CD4-positive, alpha-beta T cell treated with Interleukin-4 for 4 hours (primary cell): Measurements from ENCODE around the gene CDYL.

Experiments
- DNase-seq: peaks from one replicate; pipeline ENCODE4 v3.0.0-alpha.2; 2020

The CDYL gene

GRCh38 chr6:4774715-4775493 is 1.3 kb upstream of the CDYL start:
- peak; percentile 9 for DNase-seq

GRCh38 chr6:4775494-4776130 is 592 bp upstream of the CDYL start:
- peak; percentile 72 for DNase-seq

DNA sequence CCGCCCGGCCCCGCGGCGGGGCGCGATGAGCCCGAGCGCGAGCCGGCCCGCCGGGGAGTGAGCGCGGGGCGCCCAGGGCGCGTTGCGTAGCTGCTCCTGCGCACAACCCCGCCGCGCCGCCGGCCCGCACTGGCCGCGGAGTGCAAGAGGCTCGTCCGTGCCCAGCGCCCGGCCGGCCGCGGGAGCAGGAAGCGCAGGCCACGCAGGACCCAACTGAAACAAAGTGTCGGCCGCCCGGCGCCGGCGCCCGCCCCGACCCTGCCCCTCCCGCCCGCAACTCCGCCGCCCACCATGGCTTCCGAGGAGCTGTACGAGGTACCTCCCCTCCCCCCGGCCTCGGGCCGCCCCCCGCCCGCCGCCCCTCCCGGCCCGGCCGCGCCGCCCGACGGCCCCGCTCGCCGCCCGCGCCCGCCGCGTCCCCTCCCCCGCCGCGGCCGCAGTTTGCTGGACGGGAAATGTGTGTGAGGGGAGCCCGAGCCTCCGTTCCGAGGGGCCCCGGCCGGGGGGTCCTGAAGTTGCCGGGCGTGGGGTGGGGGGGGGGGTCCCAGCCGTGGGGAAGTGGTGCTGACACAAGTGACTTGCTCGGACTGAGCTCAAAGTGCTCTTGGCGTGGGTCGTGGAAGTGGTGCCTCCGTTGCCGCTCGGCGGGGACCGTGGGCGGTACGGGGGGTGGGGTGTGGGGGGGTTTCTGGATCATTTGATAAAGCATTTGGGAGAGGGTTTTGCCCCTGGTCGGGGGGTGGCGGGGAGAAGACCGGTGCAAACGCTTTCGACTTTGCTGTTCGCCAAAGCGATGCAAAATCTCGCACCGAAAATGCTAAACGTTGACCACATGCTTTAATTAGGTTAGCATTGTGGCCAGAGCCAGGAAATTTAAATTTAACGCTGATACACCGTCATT is 539 bp downstream of the CDYL start:
- peak; percentile 17 for DNase-seq

DNA sequence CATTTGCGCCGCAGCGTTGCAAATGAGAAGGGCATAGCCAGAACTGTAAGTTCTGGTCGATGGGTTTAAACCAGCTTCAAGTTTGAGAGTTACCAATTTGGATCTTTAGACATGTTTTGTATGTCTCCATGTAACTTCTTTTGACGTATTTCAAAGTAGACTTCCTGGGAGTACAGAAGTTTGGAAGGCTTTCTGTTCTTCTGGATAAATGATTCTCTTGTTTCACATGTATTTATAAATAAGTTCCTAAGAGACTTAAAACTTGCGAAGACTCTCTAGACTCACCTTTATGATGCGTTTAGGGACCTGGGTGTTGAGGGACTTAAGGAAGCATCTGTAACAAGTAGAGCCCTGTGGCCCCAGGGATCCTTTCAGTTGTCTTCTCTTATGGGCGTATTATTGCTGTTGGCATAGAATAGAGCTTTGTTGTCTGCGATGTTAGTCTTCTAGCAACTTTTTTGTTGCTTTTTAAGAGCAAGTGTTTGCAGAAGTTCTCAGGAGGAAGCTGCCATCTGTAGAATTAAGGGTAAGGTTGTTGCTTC is 1.3 kb downstream of the CDYL start:
- no peak for DNase-seq

GRCh38 chr6:4778086-4778485 is 1.9 kb downstream of the CDYL start:
- peak; percentile 5 for DNase-seq

DNA sequence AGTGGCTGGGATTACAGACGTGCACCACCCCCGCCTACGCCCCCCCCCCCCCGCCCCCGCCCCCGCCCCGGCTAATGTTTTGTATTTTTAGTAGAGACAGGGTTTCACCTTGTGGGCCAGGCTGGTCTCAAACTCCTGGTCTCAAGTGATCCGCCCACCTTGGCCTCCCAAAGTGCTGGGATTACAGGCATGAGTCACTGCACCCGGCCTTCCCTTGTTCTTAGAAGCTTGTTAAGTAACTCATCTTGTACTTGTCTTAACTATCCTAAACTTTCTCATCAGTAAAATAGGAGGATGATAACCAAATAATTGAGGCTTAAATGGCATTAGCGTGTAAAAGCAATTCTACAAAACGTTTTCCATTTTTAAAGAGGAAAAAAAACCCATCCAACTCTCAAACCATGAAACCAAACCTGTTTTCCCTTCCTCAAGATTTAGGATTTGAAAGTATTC is 4.2 kb downstream of the CDYL start:
- no peak for DNase-seq

- no peak for DNase-seq
These were observed 5.2 kb downstream of the CDYL start for GRCh38 chr6:4781426-4781825.

DNA sequence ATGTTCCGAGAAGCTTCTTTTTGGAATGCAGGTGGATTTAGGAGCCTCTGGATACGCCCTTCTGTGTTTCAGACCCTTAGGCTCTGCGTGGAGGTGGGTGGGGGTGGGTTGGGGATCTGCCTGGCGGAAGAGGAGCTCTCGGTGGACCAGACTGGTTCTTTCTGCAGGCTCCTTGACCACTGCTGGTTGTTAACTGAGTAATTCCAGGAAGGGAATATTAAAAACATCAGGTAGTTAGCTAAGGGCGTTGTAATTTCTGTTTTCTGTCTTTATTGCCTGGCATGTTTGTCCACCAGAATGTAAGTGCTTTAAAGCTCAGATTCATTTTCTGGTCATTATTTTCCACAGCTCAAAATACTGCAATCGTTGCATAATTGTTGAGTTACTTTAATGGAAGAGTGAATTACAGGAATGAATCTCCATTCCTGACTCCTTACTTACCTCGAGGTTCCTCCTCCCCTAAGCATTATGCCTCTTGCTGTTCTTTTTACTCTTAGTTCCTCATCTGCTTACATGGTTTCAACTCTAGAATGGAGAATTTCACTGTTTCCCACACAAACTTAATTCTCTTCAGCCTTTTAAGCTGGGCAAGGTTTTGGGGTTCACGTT is 5.9 kb downstream of the CDYL start:
- no peak for DNase-seq

GRCh38 chr6:4786996-4787395 is 10.8 kb downstream of the CDYL start:
- DNase-seq = no peak

DNA sequence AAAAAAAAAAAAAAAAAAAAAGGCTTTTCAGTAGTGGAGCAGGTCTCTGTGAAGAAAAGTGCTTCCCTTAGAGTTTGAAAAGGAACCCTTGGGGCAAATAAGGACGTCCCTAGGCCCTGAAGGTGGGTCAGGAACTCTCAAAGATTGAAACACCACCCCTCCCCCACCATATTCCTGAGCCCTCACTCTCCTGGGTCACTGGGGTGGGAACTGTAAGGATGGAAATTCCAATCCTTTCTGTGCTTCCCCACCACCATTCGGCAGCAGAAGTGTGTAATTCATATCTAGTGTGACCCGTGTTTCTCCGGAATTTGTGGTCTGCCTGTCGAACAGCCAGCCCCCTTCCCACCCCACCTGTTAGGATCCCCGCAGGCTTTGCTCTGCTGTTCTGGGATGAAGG is 12.3 kb downstream of the CDYL start:
- no peak for DNase-seq

DNA sequence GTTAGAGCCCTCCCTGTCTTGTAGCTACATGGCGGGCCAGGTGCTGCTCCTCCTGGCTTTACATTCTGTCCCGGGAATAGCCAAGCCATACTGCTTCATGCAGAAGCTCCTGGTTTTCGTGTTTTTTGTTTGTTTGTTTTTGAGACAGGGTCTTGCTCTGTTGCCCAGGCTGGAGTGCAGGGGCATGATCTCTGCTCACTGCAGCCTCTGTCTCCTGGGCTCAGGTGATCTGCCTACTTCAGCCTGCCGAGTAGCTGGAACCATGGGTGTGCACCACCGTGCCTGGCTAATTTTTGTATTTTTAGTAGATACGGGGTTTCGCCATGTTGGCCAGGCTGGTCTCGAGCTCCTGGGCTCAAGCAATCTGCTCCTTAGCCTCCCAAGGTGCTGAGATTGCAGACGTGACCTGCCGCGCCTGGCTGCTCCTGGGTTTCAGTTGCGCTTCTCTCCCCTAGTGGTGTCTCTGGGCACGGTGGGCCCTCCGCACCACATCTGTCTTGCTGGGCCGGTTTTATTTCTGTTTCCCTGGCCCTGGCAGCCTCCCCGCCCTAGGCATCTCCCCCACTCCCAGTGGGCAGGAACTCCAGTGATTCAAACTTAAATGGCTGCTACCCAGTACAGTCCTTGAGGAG is 12.9 kb downstream of the CDYL start:
- no peak for DNase-seq

DNA sequence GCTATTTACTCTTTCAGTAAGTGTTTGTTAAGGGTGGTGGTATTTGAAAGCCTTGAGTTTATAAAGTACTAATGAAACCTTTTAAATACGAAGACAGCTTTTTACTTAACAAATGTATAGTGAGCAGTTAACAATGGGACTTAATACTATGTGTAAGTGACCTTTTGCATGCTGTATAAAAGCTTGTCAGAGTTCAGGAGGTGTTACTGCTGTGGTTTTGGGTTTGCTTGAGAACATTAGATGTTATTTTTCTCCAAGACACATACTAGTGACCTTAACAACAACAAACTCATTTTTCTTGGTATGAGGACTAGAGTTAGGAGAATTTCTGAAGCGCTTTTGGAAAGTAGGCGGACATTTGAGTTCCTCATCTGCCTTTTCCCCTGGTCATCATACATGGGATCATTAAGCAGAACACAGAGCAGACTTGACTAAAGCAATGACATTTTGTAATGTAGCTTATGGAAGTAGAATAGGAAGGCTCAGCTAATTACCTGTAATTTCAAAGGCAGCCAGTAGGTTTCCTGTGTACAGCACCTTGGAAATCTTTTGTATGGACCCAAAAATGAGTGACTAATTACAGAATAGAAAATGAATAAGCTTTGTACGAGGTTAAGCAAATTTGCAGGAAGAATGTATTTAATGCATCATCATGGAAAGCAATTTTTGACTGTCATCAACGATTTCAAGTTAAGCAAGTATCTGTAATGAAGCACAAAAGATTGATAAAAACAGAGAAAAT is 14.1 kb downstream of the CDYL start:
- DNase-seq = peak; percentile 18

- no peak for DNase-seq
These were observed 18.0 kb downstream of the CDYL start for GRCh38 chr6:4794140-4794707.

GRCh38 chr6:4797587-4797986 is 21.4 kb downstream of the CDYL start:
- DNase-seq = no peak

DNA sequence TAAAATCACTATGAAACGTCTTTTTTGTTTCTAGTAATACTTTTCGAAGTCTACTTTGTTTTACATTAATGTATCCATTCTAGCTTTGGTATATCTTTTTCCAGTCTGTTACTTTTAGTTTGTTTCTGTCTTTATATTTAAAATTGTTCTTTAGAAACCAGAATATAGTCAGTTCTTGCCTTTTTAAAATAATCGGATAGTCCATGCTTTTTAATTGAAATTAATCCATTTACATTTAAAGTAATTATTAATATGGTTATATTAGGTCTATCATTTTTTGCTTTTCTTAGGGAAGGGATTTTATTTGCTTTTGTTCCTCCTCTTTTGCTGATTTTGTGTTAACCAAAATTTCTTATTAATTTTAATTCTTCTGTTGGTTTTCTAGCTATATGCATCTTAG is 23.7 kb downstream of the CDYL start:
- no peak for DNase-seq

DNA sequence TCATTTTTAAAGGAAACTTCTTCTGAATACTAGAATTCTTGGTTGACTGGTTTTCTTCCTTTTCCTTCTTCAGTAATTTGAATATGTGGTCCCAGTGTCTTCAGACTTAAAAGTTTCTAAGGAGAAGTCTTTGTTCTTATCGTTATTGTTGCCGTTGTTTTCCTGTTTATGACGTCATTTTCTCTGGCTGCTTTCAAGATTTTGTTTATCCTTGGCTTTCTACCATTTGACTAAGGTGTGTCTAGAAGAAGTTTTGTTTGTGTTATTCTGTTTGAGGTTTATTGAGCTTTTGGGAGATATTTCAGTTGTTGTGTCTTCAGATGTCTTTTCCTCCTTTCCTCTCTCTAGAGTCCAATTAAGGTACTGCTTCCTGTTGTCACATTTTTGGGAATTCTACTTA is 24.5 kb downstream of the CDYL start:
- no peak for DNase-seq

DNA sequence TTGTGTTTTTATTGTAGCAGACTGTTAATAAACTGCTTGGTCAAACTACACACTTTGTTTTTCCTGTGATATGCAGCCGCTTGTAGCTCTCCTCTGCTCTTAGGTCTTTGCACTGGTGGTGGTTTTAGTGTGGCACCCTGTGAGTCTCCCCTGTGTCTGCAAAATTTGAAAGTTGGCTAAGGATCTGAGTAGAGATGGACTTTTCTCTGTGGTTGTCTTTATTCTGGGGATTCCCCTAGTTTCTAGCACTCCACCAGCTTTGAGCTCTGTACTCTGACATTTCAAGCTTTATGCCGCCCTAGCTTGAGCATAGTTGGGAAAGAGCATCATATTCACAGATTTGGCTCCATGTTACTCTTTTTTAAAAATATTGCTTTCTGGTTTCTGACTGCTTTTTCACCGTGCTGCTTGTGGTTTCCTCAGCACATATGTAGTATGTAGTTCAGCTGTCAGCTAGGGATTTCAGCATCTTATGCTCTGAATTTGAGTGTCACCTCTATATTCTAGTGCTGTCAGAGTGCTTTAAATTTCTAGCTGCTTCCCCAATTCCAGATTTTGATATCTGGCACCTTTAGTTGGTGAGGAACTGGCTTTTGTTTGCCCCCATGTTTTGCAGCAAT is 25.4 kb downstream of the CDYL start:
- no peak for DNase-seq

DNA sequence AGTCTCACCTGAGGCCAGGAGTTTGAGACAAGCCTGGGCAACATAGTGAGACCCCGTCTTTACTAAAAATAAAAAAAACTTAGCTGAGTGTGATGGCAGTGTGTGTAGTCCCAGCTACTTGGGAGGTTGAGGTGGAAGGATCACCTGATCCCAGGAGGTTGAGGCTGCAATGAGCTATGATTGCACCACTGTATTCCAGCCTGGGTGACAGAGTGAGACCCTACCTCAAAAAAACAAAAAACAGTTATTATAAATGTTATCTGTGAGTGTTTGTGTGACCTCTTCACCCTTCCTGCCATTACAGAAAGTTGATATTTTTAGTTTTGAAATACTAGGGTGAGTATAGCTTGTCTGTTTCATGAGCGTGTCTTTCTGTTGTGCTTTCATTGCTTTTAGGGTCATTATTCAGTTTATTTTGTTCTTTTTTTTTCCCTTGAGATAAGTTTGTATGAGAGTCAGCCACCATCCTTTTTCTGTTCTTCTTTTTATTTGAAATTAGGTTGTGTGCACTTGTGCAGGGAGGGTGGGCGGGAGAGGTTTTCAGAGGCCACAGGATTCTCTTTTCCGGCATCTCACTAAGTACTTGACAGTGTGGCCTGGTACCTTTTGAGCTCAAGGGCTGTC is 26.2 kb downstream of the CDYL start:
- DNase-seq = no peak

DNA sequence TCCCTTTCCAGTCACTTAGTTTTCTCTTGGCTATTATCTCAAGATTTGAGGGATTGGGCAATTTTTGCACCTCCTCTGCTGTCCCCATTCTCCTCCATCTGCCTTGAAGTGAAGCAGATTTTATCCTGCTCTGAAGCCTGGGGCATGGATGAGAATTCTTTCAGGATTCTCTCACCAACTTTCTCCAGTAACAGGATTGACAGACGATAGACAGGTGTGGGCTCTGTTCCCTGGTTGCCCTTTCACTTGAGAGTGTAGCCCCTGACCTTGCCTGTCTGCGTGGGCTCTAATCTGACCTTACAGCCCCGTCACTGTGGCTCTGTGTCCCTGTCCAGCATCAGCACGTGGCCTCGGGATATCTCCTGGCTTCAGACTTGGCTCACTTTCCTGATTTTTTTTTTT is 27.1 kb downstream of the CDYL start:
- DNase-seq = no peak

DNA sequence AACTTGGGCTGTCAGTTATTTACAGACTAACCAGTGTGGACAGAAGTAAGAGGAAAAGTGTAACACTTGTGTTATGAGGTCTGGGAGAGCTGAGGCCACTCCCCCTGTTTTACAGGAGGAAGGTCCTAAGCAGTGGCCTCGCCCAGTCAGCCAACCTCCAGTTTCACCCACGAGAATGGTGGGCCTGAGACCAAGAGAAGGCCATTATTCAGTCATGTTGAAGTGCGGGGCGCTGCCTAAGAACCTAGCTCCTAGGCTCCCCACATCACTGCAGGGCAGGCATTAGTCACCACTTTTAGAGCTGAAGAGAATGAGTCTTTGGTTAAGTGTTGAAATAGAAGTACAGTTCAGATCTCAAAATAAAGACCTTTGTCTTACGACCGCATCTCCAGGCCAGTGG is 27.9 kb downstream of the CDYL start:
- DNase-seq = no peak
